ENCODE measurements around the gene MOB3B.

Gene MOB3B

GRCh38 chr9:27278374-27278773, 251.2 kb downstream of the MOB3B start:
- no peak for DNase-seq (ENCODE audit: low read depth)

- DNase-seq (ENCODE audit: low read depth): no peak
Observed at GRCh38 chr9:27276193-27277030, 253.2 kb downstream of the MOB3B start.
